Measurements from ENCODE around the gene LAMA4. TPM values are rescaled to one million over a fixed set of nuclear protein-coding genes. Genes with fewer than 3 reads are reported as not detected.

The LAMA4 gene
- total RNA-seq, 4 donors from 2014 or later, result 229 to 524 (median 468) TPM

GRCh38 chr6:112196306-112196705 lies 58.1 kb downstream of the LAMA4 start:
- no peak for TF ChIP-seq POLR2A (IDR thresholded peaks at IDR 0.05)
- no peak for TF ChIP-seq EP300 (IDR thresholded peaks at IDR 0.05)
- TF ChIP-seq, protein P1, sequence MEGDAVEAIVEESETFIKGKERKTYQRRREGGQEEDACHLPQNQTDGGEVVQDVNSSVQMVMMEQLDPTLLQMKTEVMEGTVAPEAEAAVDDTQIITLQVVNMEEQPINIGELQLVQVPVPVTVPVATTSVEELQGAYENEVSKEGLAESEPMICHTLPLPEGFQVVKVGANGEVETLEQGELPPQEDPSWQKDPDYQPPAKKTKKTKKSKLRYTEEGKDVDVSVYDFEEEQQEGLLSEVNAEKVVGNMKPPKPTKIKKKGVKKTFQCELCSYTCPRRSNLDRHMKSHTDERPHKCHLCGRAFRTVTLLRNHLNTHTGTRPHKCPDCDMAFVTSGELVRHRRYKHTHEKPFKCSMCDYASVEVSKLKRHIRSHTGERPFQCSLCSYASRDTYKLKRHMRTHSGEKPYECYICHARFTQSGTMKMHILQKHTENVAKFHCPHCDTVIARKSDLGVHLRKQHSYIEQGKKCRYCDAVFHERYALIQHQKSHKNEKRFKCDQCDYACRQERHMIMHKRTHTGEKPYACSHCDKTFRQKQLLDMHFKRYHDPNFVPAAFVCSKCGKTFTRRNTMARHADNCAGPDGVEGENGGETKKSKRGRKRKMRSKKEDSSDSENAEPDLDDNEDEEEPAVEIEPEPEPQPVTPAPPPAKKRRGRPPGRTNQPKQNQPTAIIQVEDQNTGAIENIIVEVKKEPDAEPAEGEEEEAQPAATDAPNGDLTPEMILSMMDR (IDR thresholded peaks at IDR 0.05), result no peak
- Histone ChIP-seq H3K9me3 (no peaks in the 10 kb centered on the region), H3K27me3 (no peaks in the 10 kb centered on the region), H3K4me3 (no peak overlapping the region), H3K4me1 (peaks cover 0 to 82% (median 24%) of the 10 kb centered on the region in 4 donors), H3K27ac (peak overlapping the region in 2 of 4 donors; percentile 31 to 36), H3K36me3 (peaks cover 0 to 26% (median 0%) of the 10 kb centered on the region in 3 donors)
- WGBS, 2 donors, result 24 to 31% methylated on average over 1 of the region's 1 CpG
- no peak for DNase-seq (ENCODE audit: low spot score in 2 of 2)

- Histone ChIP-seq H3K9me3 (no peaks in the 10 kb centered on the region), H3K27ac (peak overlapping the region; percentile 36 to 81 (median 46)), H3K27me3 (no peaks in the 10 kb centered on the region), H3K4me1 (peaks cover 1 to 89% (median 25%) of the 10 kb centered on the region in 4 donors), H3K36me3 (peaks cover 0 to 19% (median 0%) of the 10 kb centered on the region in 3 donors), H3K4me3 (no peak overlapping the region)
- WGBS, 2 donors, result 68 to 73% methylated on average over 3 of the region's 3 CpGs
- DNase-seq (ENCODE audit: low spot score in 2 of 2), result no peak
- no peak for TF ChIP-seq POLR2A (IDR thresholded peaks at IDR 0.05)
- no peak for TF ChIP-seq EP300 (IDR thresholded peaks at IDR 0.05)
- TF ChIP-seq, protein P1 (IDR thresholded peaks at IDR 0.05), result no peak
Observed at GRCh38 chr6:112195166-112195565, 59.2 kb downstream of the LAMA4 start.

- Histone ChIP-seq H3K27ac (peak overlapping the region; percentile 36 to 81 (median 46)), H3K9me3 (no peaks in the 10 kb centered on the region), H3K27me3 (no peaks in the 10 kb centered on the region), H3K4me3 (no peak overlapping the region), H3K36me3 (peaks cover 0 to 15% (median 0%) of the 10 kb centered on the region in 3 donors), H3K4me1 (peaks cover 4 to 94% (median 30%) of the 10 kb centered on the region in 4 donors)
- 38 to 55% methylated on average over 1 of the region's 1 CpG for WGBS, 2 donors
- DNase-seq (ENCODE audit: low spot score in 2 of 2), result no peak
- TF ChIP-seq, protein P1 (IDR thresholded peaks at IDR 0.05), result no peak
- TF ChIP-seq EP300 (IDR thresholded peaks at IDR 0.05) (no peak), POLR2A (IDR thresholded peaks at IDR 0.05) (no peak)
Observed at GRCh38 chr6:112194511-112194910, 59.9 kb downstream of the LAMA4 start.

DNA sequence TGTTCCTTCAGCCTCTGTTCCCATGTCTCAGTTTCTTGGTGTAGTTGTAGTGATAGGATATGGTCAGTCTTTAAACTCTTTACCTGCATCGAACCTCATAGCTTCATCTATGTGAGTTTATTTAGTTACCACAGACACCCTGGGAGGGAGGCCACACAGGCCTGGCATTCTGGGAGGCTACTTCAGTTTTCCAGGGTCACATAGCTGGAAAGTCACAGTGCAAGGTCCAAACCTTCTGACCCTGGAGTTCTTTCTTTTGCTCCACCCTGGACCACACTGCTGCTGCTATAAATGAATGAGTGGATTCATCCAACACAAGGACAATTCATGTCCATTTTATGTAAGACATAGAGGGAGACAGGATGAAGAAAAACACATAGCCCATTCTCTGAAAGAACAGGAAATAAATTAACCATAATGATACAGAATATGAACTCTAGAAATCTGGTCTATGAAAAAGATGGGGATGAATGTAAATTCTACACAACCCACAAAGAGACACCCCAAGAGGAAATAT lies 60.8 kb downstream of the LAMA4 start:
- WGBS, 2 donors, result 18 to 24% methylated on average over 1 of the region's 1 CpG
- Histone ChIP-seq H3K4me1 (peaks cover 4 to 93% (median 37%) of the 10 kb centered on the region in 4 donors), H3K27ac (peak overlapping the region in 3 of 4 donors; percentile 36 to 81 (median 49)), H3K27me3 (no peaks in the 10 kb centered on the region), H3K9me3 (no peaks in the 10 kb centered on the region), H3K4me3 (no peak overlapping the region), H3K36me3 (peaks cover 0 to 18% (median 0%) of the 10 kb centered on the region in 3 donors)
- no peak for DNase-seq (ENCODE audit: low spot score in 2 of 2)
- TF ChIP-seq POLR2A (IDR thresholded peaks at IDR 0.05), result no peak
- TF ChIP-seq, protein P1 (IDR thresholded peaks at IDR 0.05), result no peak
- TF ChIP-seq EP300 (IDR thresholded peaks at IDR 0.05), result no peak

DNA sequence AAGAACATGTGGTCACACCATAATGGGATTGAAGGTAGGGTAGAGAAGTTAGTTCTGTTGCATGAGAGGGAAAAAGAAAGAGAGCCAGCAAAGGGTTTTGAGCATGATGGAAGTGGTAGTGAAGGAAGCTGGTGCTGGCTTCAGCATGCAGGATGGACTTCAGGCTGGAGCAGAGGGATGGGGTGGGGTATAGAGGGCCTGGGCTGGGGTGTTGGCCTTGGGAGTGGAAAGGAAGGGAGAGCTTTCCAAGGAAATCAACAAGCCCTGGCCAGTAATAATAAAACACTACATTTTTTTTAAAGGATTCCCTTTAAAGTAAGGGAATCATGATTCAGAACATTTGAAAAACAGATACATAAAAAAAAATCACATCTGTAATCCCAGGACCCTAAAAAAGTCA lies 61.2 kb downstream of the LAMA4 start:
- H3K4me1 ChIP-seq, result peaks cover 4 to 89% (median 37%) of the 10 kb centered on the region in 4 donors
- TF ChIP-seq, protein P1 (IDR thresholded peaks at IDR 0.05), result no peak
- TF ChIP-seq EP300 (IDR thresholded peaks at IDR 0.05) (no peak), POLR2A (IDR thresholded peaks at IDR 0.05) (no peak)
- H3K4me3 ChIP-seq, result no peak overlapping the region
- DNase-seq (ENCODE audit: low spot score in 2 of 2), result no peak
- H3K36me3 ChIP-seq, result peaks cover 0 to 18% (median 0%) of the 10 kb centered on the region in 3 donors
- peak overlapping the region in 2 of 4 donors; percentile 49 to 81 for H3K27ac ChIP-seq
- H3K9me3 ChIP-seq, result no peaks in the 10 kb centered on the region
- no peaks in the 10 kb centered on the region for H3K27me3 ChIP-seq
